ENCODE data around the gene GNPDA1.
A peak's percentile ranks its signal among the peaks of the same experiment; 100 is the strongest.

GNPDA1 gene

DNA sequence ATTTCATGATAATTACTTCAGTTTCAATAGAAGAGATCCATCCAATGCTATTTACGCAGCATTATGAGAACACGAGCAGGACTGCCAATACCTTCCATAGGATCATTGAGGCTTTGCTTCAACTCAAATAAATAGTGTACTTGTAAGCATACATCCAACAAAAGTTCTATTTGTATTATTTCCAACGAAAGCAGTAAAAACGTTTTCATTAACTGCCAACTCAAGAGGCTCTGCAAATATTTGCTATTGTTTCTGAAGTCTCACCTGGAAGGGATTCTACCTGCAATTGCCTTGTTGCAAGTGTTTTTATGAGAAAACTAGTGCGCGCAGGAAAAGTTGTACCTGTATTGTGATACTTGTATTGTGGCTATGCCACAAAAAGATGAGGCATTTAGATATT, 11.0 kb upstream of the GNPDA1 start:
- no peak for DNase-seq (ENCODE audit: low read depth)

- no peak for DNase-seq (ENCODE audit: low read depth)
These were observed 7.4 kb upstream of the GNPDA1 start for GRCh38 chr5:142020122-142020659.

DNA sequence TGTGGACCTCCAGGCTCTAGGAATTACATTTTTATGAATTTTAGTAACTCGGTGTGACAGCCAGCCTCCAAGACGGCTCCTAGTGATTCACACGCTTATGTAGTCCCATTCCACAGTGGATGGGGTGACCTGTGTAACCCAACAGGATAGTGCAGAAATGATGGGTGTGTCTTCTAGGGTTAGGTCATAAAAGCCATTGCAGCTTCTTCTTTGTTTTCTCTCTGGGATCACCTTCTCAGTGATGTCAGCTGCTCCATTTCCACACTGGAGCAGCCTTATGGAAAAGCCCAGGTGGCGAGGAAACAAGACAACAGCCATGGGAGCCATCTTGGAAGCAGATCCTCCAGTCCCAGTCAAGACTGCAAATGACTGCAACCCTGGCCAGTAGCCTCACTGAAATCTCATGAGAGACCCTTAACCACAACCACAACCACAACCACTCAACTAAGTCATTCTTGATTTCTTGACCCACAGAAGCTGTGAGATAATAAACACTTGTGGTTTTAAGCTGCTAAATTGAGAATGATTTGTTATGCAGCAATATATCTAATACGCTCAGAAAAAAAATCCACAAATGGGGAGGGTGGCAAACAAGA, 5.1 kb upstream of the GNPDA1 start:
- DNase-seq (ENCODE audit: low read depth): no peak

- DNase-seq (ENCODE audit: low read depth): no peak
These were observed 3.7 kb upstream of the GNPDA1 start for GRCh38 chr5:142016556-142016955.

DNA sequence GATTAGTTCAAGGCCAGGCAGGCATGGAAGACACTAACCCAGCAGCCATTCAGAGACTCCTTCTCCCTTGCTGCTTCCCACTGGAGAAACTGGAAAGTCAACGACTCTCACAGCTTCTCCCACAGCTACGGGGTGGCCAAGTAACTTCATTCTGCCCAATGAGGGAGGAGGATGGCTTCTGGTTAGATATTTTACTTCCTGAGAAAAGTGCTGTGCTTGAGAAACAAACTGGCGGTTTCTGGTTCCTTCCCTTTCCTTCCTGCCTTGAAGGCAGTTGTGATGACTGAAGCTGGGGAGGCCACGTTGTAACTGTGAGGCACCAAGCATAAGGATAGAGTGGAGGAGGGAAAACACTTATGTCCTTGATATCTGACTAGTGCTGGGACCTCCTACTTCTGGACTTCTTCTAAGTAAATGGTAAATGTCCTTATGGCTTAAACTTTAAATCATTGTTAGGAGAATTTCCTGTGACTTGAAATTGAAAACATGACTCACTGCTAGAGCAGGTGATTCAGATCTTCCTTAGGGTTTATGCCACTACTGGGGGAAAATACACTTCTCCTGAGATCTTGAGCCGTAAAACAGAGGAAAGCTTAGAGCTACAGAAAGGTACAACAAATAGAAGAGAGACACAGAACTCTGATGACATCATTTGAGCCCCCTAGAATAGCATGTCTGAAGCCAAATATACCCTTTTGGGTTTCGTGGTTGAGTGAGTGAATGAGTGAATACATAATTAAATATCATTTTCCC, 3.1 kb upstream of the GNPDA1 start:
- DNase-seq (ENCODE audit: low read depth): peak; percentile 23

- peak; percentile 31 for DNase-seq (ENCODE audit: low read depth)
These were observed 2.2 kb upstream of the GNPDA1 start for GRCh38 chr5:142014911-142015584.

DNA sequence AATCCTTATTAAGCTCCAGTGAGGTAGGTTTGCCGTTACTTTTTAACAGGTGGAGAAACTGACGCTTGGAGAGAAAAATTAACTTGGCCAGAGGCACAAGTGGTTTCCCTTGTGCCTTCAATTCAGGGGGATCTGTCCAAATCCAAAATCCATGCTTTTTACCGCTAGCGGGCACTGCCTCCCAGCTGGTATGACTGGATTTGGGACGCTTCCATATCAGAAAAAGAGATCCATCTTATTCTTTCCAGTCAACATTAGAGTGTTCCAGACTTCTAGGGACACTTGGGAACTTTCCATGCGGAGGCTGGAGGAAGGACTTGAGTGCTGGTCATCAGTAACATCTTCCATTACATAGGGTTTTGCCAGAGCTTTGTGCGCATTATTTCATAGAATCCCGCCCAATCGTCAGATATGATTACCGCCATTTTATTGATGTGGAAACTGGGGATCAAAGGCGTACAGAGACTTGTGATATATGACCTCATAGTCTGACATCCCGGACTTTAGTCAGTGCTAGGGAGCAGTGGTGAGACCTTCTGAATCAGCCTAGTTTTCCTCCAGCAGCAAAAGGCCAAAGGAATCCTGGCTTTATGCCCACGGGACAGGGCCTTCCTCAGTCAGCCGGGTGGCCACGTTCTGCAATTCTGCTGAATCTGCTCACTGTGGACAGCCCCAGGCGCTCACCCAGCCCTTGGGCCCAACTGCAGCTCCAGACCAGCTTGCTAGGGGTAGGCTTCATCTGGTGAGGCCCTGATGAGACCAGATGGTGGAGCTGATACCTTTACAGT, 1.1 kb upstream of the GNPDA1 start:
- no peak for DNase-seq (ENCODE audit: low read depth)

- DNase-seq (ENCODE audit: low read depth): peak; percentile 55
These were observed 541 bp downstream of the GNPDA1 start for GRCh38 chr5:142012186-142012785.

- no peak for DNase-seq (ENCODE audit: low read depth)
These were observed 1.1 kb downstream of the GNPDA1 start for GRCh38 chr5:142011572-142012185.

DNA sequence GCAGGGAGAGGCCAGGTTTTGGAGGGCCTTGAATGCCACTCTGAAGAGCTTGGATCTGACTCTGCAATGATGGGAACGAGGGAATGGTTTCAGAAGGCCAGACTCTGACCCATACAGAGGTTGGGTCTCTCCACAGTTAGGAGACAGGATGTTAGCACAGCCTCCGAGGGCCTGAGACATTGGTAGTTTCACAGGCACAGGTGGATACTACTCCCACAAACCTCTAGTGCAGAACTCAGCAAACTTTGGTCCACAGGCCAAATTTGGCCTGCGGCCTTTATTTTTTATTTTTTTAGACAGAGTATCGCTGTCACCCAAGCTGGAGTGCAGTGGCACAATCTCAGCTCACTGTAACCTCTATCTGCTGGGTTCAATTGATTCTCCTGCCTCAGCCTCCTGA, 2.9 kb downstream of the GNPDA1 start:
- no peak for DNase-seq (ENCODE audit: low read depth)

GRCh38 chr5:142008813-142009212, 4.0 kb downstream of the GNPDA1 start:
- no peak for DNase-seq (ENCODE audit: low read depth)

- no peak for DNase-seq (ENCODE audit: low read depth)
These were observed 5.6 kb downstream of the GNPDA1 start for GRCh38 chr5:142007237-142007544.

DNA sequence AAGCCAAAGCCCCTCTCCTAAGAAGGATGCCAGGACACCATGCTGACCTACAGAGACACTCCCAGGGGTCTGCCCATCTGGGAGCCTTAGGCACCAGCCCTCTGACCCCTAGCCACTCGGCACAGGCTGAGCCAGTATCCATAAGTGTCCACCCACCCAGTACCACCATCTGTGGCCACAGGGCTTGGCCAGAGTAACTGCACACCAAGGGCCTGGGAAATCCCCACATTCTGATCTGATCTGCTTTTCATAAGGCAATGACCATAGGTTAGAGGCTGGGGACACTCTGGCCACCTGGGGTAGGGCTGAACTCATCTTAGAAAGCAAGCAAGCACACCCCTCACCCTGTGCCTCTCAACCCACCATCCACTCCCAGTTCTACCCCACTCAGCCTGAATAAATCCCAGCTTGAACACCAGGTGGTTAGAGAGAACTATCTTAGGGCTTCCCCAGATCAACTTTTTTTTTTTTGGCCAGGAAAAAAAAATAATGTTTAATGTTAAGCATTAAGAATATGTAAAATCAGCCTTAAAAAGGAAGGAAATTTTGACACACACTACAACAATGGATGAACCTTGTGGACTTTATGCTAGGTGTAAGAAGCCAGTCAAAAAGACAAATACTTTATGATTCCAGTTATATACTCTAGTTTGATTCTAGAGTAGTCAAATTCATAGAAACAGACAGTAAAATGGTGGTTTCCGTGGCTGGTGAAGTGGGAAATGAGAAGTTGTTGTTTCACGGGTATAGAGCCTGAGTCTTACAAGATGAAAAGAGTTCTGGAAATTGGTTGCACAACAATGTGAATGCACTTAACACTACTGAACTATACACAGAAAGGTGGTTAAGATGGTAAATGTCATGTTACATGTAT, 6.2 kb downstream of the GNPDA1 start:
- no peak for DNase-seq (ENCODE audit: low read depth)

DNA sequence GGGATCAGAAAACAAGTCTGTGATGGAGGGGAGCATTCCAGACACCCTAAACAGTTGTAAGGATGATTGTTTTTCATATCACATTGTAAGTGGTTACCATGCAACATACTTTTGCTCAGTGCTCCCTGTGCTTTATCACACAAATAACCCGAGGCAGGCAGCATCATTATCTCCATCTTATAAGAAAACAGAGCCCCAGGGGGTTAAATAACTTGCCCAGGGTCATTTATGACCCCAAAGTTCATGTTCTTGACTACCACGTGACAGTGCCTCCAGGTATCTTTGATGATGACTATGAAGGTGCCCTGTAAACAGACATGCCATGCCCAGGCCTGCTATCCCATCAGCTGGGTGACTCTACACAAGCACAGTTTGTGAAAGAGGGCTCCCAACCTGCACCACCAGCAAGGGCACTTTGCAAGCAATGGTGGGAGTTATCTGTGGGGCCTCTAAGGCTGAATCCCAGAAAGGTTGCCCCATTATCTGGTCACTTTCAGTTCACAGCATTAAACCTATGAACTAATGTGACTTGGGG, 9.5 kb downstream of the GNPDA1 start:
- no peak for DNase-seq (ENCODE audit: low read depth)

GRCh38 chr5:142000704-142001484, 11.9 kb downstream of the GNPDA1 start:
- DNase-seq (ENCODE audit: low read depth): no peak

GRCh38 chr5:142000173-142000572, 12.7 kb downstream of the GNPDA1 start:
- DNase-seq (ENCODE audit: low read depth): no peak

DNA sequence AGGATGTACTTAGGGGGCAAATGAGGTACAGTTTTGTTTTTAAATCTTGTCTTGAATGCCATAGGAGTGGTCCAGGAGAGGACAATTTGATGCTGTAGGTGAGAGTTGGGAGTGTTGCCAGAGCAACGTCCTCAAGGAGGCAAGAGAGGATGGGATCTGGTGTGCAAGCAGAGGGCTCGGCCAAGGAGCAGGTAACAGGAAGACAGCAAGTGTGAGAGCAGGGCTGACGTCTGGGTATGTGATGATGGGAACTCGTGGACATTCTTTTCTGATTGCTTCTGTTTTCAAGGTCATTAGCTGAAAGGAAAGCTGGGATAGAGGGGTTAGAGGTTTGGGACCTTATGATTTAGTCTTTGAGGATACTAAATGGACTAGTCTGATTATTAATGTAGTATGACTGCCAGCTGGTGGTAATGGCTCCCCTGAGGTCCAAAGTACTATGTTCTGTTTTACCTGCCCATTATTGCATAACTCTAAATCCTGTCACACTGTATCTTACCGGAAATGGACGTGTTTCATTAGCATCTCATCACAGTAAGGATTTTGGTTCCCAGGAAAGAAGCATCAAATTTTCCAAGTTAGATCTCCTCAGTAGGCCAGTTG, 15.4 kb downstream of the GNPDA1 start:
- DNase-seq (ENCODE audit: low read depth): no peak

DNA sequence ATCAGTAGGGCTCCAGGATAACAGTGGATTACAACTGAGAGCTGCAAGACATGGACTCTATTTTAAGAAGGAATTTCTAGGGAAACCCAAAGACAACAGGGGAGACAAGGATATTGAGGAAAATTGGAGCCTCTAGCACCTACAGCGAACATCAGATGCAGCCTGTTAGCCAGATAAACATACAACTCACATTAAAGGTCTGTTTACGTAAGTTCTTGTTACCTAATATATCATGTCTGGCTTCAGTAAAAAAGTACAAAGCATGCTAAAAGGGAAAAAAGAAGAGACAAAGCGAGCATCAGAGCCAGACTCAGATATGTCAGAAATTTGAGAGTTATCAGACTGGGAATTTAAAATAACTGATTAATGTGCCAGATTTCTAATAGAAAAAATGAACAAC, 17.2 kb downstream of the GNPDA1 start:
- DNase-seq (ENCODE audit: low read depth): no peak

DNA sequence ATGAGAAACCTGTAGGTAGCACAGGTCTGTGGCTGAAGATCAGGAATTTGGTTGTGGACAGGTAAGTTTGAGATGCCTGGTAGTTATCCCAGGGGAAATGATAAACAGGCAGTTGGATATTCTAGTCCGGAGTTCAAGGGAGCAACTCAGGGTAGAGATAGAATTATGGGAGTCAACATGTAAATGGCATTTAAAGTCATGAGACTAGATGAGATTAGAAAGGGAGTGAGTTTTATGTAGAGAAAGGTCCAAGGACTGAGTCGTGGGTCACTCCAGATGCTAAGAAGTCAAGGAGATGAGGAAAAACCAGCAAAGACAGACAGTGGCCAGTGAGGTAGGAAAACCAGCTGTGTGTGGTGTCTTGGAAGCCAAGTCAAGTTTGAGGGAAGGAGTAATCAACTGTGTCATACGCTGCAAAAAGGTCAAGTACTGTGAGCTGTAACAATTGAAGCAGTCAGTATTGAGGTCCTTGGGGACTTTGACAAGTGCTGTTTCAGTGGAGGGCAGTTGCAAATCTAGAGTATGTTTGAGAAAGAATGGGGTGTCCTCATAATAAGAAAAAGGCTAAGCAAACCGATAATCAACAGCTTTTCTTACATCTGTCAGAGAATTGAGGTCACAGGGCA, 18.2 kb downstream of the GNPDA1 start:
- no peak for DNase-seq (ENCODE audit: low read depth)

Data from activated T-cell treated with anti-CD3 and anti-CD28 coated beads for 1 hour (primary cell).